Measurements from ENCODE around the gene ILF3. TPM values are rescaled to one million over a fixed set of nuclear protein-coding genes. Genes with fewer than 3 reads are reported as not detected.

ILF3 gene
- total and polyA plus RNA-seq, 2 of the 13 experiments (the other 11 are each of a cell fraction or from before 2014, with no cell fraction given), result 120 to 173 TPM

- peak; percentile 60; the same call in 1 of the 2 replicates for TF ChIP-seq ZNF816 (CRISPR knock-in tag; IDR thresholded peaks at IDR 0.05; ENCODE audit: borderline replicate concordance)
- TF ChIP-seq ZNF878 (CRISPR knock-in tag; IDR thresholded peaks at IDR 0.05), result peak; percentile 75; the same call in 1 of the 2 replicates
- peak; percentile 51; the same call in 1 of the 2 replicates for TF ChIP-seq ZBTB26 (CRISPR knock-in tag; IDR thresholded peaks at IDR 0.05; ENCODE audit: borderline replicate concordance)
- TF ChIP-seq ZNF841 (CRISPR knock-in tag; IDR thresholded peaks at IDR 0.05; ENCODE audit: borderline replicate concordance), result no peak
These were observed at the start of gene ILF3 (continued) for GRCh38 chr19:10653732-10654609.

- no peak overlapping the region; a peak in 1 of 6 replicates for H3K4me3 ChIP-seq (replicated peaks in 1 of 3; ENCODE audit: insufficient read depth in 1 of 3, low read depth in 2 of 3, low read length in 3 of 3)
- FAIRE-seq (no peak), ATAC-seq (peak; percentile 41), DNase-seq (ENCODE audit: low spot score) (no peak)
- no peak overlapping the region for H2AFZ ChIP-seq (ENCODE audit: low read length)
- WGBS (ENCODE audit: low lambda C conversion rate), result 25% methylated on average over 6 of the region's 9 CpGs
- CTCF ChIA-PET (ENCODE audit: low intra/inter-chr PET ratio, low total read pairs), result no interaction called here
- in situ Hi-C loops (cut with HindIII; ENCODE audit: extremely low pct_ligation_motif_present, low pct_unique_long_range_greater_than_20kb) (no loop called here), intact Hi-C loops (cut with micrococcal nuclease; ENCODE audit: unreplicated experiment) (no loop called here)
- no peak overlapping the region for H3K27ac ChIP-seq (ENCODE audit: extremely low read length, insufficient read depth, low read length)
- no peaks in the 10 kb centered on the region for H4K20me1 ChIP-seq (ENCODE audit: insufficient read depth, low read length)
- H3K4me2 ChIP-seq (ENCODE audit: low read depth, low read length), result peak overlapping the region; percentile 84
- no peaks in the 10 kb centered on the region for H3K9me3 ChIP-seq (ENCODE audit: low read length)
- POLR2A ChIA-PET, result interaction anchor here (0.9 kb wide), 1 partner anchor 37 kb away, joined by 3 read pairs; no protein-coding TSS in a partner anchor
- H3K9ac ChIP-seq (ENCODE audit: insufficient read depth, low read depth, low read length), result no peak overlapping the region; the same call in 1 of the 2 replicates
- no TSS peak for BruUV-seq (replicated peaks)
- no peaks in the 10 kb centered on the region for H3K79me2 ChIP-seq (ENCODE audit: insufficient read depth, low read length)
- peaks cover 2 to 13% of the 10 kb centered on the region in 2 experiments; a peak in 4 of 5 replicates for H3K27me3 ChIP-seq (ENCODE audit: control insufficient read depth in 1 of 2, insufficient read depth in 2 of 2, low read length in 2 of 2)
- H3K36me3 ChIP-seq (replicated peaks in 1 of 2; ENCODE audit: control insufficient read depth in 1 of 2, insufficient read depth in 2 of 2, low read length in 2 of 2), result no peaks in the 10 kb centered on the region
- peaks cover 28% of the 10 kb centered on the region for H3K4me1 ChIP-seq (ENCODE audit: insufficient read depth, low read length)
- TF ChIP-seq TRAFD1 (CRISPR knock-in tag; IDR thresholded peaks at IDR 0.05; ENCODE audit: borderline replicate concordance) (no peak), ONECUT2 (CRISPR knock-in tag; IDR thresholded peaks at IDR 0.05) (no peak), KDM5B (CRISPR knock-in tag; IDR thresholded peaks at IDR 0.05; ENCODE audit: borderline replicate concordance) (no peak), ZNF761 (CRISPR knock-in tag; conservative IDR thresholded peaks at IDR 0.05) (no peak), ZNF432 (CRISPR knock-in tag; IDR thresholded peaks at IDR 0.05; ENCODE audit: borderline replicate concordance) (no peak), THAP7 (CRISPR knock-in tag; IDR thresholded peaks at IDR 0.05) (no peak), SMAD1 (CRISPR knock-in tag; IDR thresholded peaks at IDR 0.05; ENCODE audit: borderline replicate concordance, low read depth) (no peak), ZNF619 (CRISPR knock-in tag; IDR thresholded peaks at IDR 0.05) (no peak), ZBTB20 (CRISPR knock-in tag; IDR thresholded peaks at IDR 0.05; ENCODE audit: borderline replicate concordance, low read depth) (no peak), NR2C2 (CRISPR knock-in tag; IDR thresholded peaks at IDR 0.05; ENCODE audit: borderline replicate concordance) (no peak), MAF1 (CRISPR knock-in tag; IDR thresholded peaks at IDR 0.05; ENCODE audit: borderline replicate concordance) (no peak), IKZF5 (CRISPR knock-in tag; IDR thresholded peaks at IDR 0.05) (no peak)
These were observed 49.6 kb upstream of the ILF3 start for GRCh38 chr19:10604460-10604980.

Measured in HepG2 (cell line).